Aorta (tissue), 5 donors: Measurements from ENCODE around the gene CHMP4B. TPM values are rescaled to one million over a fixed set of nuclear protein-coding genes. Genes with fewer than 3 reads are reported as not detected.

Experiments
- ATAC-seq: fragments of 200-7000 bp; cut with Tn5 transposase; one replicate; pipeline ENCODE4 v1.9.1; 2022; ENCODE audit warnings: moderate library complexity; ENCODE audit not compliant: low FRiP score
- DNase-seq, 2 donors: peaks; one replicate each; pipeline ENCODE4 v3.0.0-alpha.2; 2020
- H3K27ac ChIP-seq, 2 donors: one replicate each; pipeline ENCODE4 v1.5.1; 2013; ENCODE audit warnings: low read length in 2 of 2, mild to moderate bottlenecking in 2 of 2, moderate library complexity in 2 of 2, control low read depth in 1 of 2, inconsistent platforms in 1 of 2, low read depth in 1 of 2
- H3K27me3 ChIP-seq, 2 donors: one replicate each; pipeline ENCODE4 v1.6.1; 2013; ENCODE audit warnings: control low read depth in 1 of 2, low read length in 1 of 2, mild to moderate bottlenecking in 1 of 2, moderate library complexity in 1 of 2; ENCODE audit not compliant: insufficient read depth in 2 of 2, control insufficient read depth in 1 of 2
- H3K36me3 ChIP-seq, 2 donors: one replicate each; pipeline ENCODE4 v1.6.1; 2013; ENCODE audit warnings: control low read depth in 1 of 2, low read length in 1 of 2, mild to moderate bottlenecking in 1 of 2; ENCODE audit not compliant: insufficient read depth in 2 of 2, control insufficient read depth in 1 of 2
- H3K4me1 ChIP-seq, 2 donors: one replicate each; pipeline ENCODE4 v1.6.1; 2013; ENCODE audit warnings: low read length in 2 of 2, control low read depth in 1 of 2, mild to moderate bottlenecking in 1 of 2, moderate library complexity in 1 of 2; ENCODE audit not compliant: insufficient read depth in 2 of 2, control insufficient read depth in 1 of 2
- H3K4me3 ChIP-seq, 2 donors: one replicate each; pipeline ENCODE4 v1.5.1; 2013; ENCODE audit warnings: low read length in 2 of 2, control low read depth in 1 of 2, mild to moderate bottlenecking in 1 of 2
- H3K9me3 ChIP-seq: one replicate; pipeline ENCODE4 v1.6.1; 2013; ENCODE audit warnings: mild to moderate bottlenecking, low read length; ENCODE audit not compliant: control insufficient read depth
- WGBS, 2 donors: extraction: QIAGEN DNeasy Blood & Tissue Kit; methylation state at CpG; one replicate each; pipeline ENCODE4 v1.1.7; 2013; 5-methylcytosine and 5-hydroxymethylcytosine counted together
- intact Hi-C, 2 donors: fragments of 100-400 bp; cut with DNase I; formaldehyde crosslinking; loops; one replicate each; pipeline versions ENCODE4 v1.14.2 to v1.15.0; 2022
- polyA plus RNA-seq, 2 donors: library from polyadenylated mRNA; stranded (reverse); fragments of 200-250 nt; gene quantifications; one replicate each; pipeline ENCODE4 v1.2.3, GENCODE V29; 2013
- total RNA-seq, 2 donors: library from RNA; stranded (reverse); fragmentation: NEBNext Ultra II Directional; extraction: Animal tissue kit (Norgen Biotek cat#: 25700); gene quantifications; one replicate each; pipeline ENCODE4 v1.2.1, GENCODE V29; 2021
- donor health status: healthy with polysubstance abuse.
- donor health status: Bipolar disorder and iron deficiency.
- donor health status: DM: no; HTN: no; CAD: no.
- donor health status: DM: no; HTN: no; CAD: no.
- donor health status: DM: yes; HTN: yes; CAD: no.

CHMP4B gene
- total and polyA plus RNA-seq, 4 donors = 96.6 to 194 (median 128) TPM

DNA sequence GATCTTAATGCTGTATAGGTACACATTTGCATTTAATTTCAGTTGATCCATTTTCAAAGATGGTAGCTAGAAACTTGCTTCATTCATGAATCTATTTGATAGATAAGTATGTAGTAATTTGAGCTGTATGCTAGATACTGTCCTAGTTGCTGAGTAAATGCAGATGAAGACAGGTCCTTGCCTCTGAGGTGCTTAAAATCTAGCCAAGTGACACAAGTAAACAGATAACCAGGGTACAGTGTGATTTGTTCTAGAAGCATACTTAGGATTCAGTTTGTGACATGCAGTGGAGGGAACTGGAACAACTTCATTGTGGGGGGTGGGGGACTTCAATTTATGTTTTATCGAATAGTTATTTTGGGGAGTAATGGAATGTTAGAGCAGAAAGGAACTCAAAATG, 9.2 kb downstream of the CHMP4B start:
- Histone ChIP-seq H3K36me3 (peaks cover 0 to 1% of the 10 kb centered on the region in 2 donors), H3K4me1 (peaks cover 4 to 10% of the 10 kb centered on the region in 2 donors), H3K27ac (no peak overlapping the region), H3K9me3 (no peaks in the 10 kb centered on the region), H3K27me3 (no peaks in the 10 kb centered on the region), H3K4me3 (no peak overlapping the region)
- ATAC-seq (no peak), DNase-seq (no peak)
- WGBS, 2 donors = 59 to 65% methylated on average over 1 of the region's 1 CpG
- intact Hi-C loops = no loop called here

DNA sequence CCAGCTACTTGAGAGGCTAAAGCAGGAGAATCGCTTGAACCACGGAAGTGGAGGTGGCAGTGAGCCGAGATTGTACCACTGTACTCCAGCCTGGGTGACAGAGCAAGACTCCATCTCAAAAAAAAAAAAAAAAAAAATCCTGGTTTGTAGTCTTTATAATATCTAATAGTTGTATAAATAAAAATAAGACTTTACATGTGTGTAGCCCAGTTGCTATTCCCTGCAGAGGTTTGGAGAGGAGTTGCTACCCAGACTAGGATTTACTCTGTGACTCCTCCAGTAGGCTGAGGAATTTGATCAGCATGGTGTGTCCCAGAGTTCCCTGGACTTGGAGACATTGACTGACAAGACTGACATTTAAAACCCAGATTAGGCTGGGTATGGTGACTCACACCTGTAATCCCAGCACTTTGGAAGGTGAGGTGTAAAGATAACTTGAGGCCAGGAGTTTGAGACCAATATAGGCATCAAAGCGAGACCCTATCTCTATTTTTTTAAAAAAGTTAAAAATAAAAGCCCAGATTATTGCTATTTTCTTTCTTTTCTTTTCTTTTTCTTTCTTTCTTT, 10.2 kb downstream of the CHMP4B start:
- no peaks in the 10 kb centered on the region for H3K9me3 ChIP-seq
- WGBS, 2 donors = 52 to 93% methylated on average over 4 of the region's 4 CpGs

DNA sequence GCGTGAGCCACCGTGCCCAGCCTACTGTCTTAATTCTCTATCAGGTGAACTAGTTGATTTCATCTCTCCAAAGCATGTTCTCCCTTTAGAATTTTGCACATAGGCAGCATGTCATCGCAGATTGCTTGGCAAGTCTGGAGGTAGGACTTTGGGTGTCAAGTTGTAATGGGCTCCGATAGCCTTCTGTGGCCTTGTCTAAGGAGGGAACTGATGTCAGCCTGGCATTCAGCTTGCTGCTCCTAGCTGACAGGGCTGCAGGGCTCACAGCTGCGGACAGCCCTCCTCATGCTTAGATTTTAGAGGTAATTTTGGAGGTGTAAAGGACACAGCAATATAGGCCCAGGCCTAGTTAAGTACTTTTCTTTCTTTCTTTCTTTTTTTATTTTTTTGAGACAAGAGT, 11.3 kb downstream of the CHMP4B start:
- 85 to 87% methylated on average over 5 of the region's 5 CpGs for WGBS, 2 donors
- ATAC-seq (no peak), DNase-seq (no peak)
- Histone ChIP-seq H3K27ac (no peak overlapping the region), H3K36me3 (no peaks in the 10 kb centered on the region), H3K9me3 (no peaks in the 10 kb centered on the region), H3K27me3 (no peaks in the 10 kb centered on the region), H3K4me1 (peaks cover 6 to 17% of the 10 kb centered on the region in 2 donors), H3K4me3 (no peak overlapping the region)
- intact Hi-C loops = no loop called here

More for the DNA sequence above, 10.2 kb downstream of the CHMP4B start:
- H3K27me3 ChIP-seq = no peaks in the 10 kb centered on the region
- no peak overlapping the region for H3K4me3 ChIP-seq
- H3K36me3 ChIP-seq = no peaks in the 10 kb centered on the region
- H3K27ac ChIP-seq = no peak overlapping the region
- no peak for DNase-seq
- intact Hi-C loops = no loop called here
- peaks cover 5 to 15% of the 10 kb centered on the region in 2 donors for H3K4me1 ChIP-seq
- ATAC-seq = no peak

DNA sequence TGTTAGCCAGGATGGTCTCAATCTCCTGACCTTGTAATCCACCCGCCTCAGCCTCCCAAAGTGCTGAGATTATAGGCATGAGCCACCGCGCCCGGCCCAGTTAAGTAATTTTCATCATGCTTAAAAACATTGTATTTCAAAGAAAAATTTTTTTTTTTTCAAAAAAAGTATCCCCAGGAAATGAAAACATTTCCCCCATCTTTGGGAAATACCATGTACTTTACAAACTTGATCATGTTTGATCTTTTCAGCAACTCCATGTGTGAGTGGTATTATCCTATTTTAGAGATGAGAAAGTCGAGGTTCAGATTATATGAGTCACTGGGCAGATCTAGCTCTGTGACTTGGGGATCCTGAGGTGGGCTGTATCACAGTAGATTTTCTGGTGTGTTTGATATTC, 11.8 kb downstream of the CHMP4B start:
- intact Hi-C loops = no loop called here
- H3K36me3 ChIP-seq = no peaks in the 10 kb centered on the region
- H3K27ac ChIP-seq = no peak overlapping the region
- ATAC-seq (no peak), DNase-seq (no peak)
- no peaks in the 10 kb centered on the region for H3K9me3 ChIP-seq
- H3K4me1 ChIP-seq = peaks cover 6 to 12% of the 10 kb centered on the region in 2 donors
- H3K4me3 ChIP-seq = no peak overlapping the region
- WGBS, 2 donors = 97 to 99% methylated on average over 5 of the region's 5 CpGs
- H3K27me3 ChIP-seq = no peaks in the 10 kb centered on the region

DNA sequence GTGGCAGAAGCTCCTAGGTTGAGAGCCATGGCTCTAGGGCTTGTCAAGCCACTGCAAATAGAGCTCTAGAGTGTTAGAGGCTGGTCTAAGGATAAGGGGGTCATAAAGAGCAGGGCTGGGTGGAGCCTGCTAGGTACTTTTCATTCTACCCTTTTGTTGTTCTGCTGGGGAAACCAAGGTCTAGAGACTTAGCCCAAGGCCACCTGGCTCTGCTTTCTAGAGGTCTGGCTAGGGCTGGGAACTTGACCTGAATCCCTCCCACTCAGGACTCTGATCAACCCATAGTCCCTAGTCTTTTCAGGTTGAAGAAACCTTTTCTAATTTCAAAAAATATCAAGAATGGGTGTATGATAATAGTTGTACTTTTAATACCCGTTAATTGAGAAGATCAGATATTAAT, 13.7 kb downstream of the CHMP4B start:
- intact Hi-C loops = no loop called here
- peaks cover 9 to 20% of the 10 kb centered on the region in 2 donors for H3K4me1 ChIP-seq
- WGBS, 2 donors = 97 to 98% methylated on average over 1 of the region's 1 CpG
- no peaks in the 10 kb centered on the region for H3K27me3 ChIP-seq
- no peak overlapping the region for H3K27ac ChIP-seq
- H3K36me3 ChIP-seq = no peaks in the 10 kb centered on the region
- ATAC-seq = no peak
- no peak overlapping the region for H3K4me3 ChIP-seq
- H3K9me3 ChIP-seq = no peaks in the 10 kb centered on the region
- no peak for DNase-seq

DNA sequence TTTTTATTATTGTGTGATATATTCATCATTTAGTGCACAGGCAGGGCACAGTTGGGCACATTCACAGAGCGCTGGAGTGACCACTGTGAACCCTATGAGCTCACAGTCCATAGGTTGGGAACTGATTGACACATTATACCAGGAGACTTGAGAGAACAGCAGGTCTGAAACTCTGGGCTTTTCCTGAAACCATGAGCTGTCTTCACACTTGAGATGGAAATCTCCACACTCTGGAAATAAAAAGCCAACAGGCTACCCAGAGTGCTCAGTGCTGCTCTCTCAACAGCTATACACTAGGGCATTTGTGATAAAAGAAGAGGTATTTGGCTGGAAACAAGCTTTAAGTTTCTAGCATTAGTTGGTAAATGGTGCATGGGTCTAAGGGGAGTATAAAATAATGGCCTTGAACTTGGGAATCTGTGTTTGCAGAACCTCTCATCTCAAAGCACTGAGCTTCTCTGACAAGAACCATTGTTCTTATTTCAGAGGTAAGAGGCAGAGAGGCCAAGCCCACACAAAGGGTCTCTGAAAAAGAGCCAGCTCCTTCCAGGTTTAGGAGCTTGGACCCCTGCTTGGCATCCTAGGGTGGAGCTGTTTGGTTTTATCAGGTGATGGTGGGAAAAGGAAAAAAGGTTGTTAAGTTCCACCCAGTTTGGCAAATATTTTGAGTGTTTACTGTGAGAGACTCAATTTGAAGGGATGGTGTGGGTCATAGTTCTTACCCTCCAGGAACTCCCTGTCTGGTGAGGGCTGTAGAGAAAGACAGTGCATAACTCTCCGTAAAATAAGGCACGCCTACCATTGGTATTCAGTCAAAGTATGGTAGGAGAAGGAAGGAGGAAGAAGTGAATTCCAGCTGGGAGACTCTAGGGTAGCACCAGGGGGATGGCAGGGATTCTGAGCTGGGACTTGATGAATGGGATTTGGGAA, 14.5 kb downstream of the CHMP4B start:
- ATAC-seq = no peak

DNA sequence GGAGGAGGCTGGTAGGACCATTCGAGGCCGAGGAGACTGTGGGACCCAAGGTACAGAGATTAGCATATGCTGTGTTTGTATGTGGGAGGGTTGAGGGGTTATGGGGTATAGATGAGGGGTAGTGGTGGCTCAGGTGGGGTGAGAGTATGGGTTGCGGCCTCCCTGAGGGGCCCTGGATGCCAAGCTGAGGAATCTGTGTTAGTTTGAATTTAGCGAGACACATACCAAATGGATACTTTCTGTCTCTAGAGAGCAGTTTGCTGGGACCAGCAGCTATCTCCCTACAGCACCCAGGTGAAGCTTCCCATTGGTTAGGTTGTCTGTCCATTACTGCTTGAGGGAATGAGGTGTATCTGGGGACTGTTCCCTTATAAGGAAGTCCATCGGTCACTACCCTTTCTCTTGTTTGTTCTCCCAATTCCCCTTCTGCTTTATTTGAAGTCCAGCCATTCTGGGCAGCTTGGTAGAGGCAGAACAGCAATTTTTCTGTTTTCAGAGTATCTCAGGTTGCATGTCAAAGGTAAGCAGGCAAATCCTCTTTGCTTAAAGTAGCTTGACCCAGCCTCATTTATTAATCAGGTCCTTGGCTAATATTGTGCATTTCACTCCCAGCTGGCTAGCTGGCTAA, 15.2 kb downstream of the CHMP4B start:
- intact Hi-C loops = no loop called here
- no peak overlapping the region for H3K4me3 ChIP-seq
- no peaks in the 10 kb centered on the region for H3K9me3 ChIP-seq
- H3K4me1 ChIP-seq = peaks cover 10 to 20% of the 10 kb centered on the region in 2 donors
- peak overlapping the region in 1 of 2 donors; percentile 48 for H3K27ac ChIP-seq
- H3K36me3 ChIP-seq = no peaks in the 10 kb centered on the region
- ATAC-seq (no peak), DNase-seq (no peak)
- no peaks in the 10 kb centered on the region for H3K27me3 ChIP-seq
- 64 to 73% methylated on average over 5 of the region's 5 CpGs for WGBS, 2 donors

More for the DNA sequence above, 14.5 kb downstream of the CHMP4B start:
- Histone ChIP-seq H3K9me3 (no peaks in the 10 kb centered on the region), H3K27me3 (no peaks in the 10 kb centered on the region), H3K27ac (peak overlapping the region in 1 of 2 donors; percentile 48), H3K4me3 (no peak overlapping the region), H3K4me1 (peaks cover 10 to 20% of the 10 kb centered on the region in 2 donors), H3K36me3 (no peaks in the 10 kb centered on the region)
- WGBS, 2 donors = 91 to 95% methylated on average over 3 of the region's 3 CpGs
- intact Hi-C loops = no loop called here
- DNase-seq = no peak

DNA sequence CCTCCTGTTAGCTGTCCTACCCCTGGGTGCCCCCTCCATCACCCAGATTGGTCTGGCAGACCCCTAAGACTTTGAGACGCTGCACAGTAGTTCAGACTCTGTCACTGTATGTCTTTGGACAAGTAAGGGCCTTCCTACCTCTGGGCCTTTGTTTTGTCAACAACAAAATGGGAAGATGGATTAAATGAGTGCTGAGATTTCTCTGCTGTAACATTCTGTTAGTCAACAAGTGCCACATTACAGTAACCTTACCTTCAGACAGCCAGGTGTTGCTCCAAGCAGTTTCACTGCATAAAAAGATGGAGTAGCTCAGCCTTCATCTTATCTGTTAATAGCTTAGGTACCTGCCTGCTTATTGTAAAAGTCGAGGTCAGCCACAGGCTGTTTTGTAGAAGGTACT, 16.0 kb downstream of the CHMP4B start:
- H3K27ac ChIP-seq = peak overlapping the region; percentile 39 to 79
- no peak for ATAC-seq
- H3K4me3 ChIP-seq = no peak overlapping the region
- no peak for DNase-seq
- no peaks in the 10 kb centered on the region for H3K36me3 ChIP-seq
- no peaks in the 10 kb centered on the region for H3K9me3 ChIP-seq
- H3K27me3 ChIP-seq = no peaks in the 10 kb centered on the region
- intact Hi-C loops = no loop called here
- H3K4me1 ChIP-seq = peaks cover 10 to 20% of the 10 kb centered on the region in 2 donors
- 60 to 69% methylated on average over 2 of the region's 2 CpGs for WGBS, 2 donors
